DMS 273 treated with DMSO at 0.1 percent for 48 hours (cell line): ENCODE data around the gene SERPINB1.
"Not testable (repeated sequence)": the region's sequence is repeated elsewhere in the genome, so short reads cannot be mapped to it uniquely, and the experiment has no call there.

Source experiments
- DNase-seq: peaks from one replicate; lab custom pipeline; 2025; lab: John Stamatoyannopoulos, UW

Gene SERPINB1

GRCh38 chr6:2812695-2813094 lies 29.0 kb downstream of the SERPINB1 start:
- no peak for DNase-seq

DNA sequence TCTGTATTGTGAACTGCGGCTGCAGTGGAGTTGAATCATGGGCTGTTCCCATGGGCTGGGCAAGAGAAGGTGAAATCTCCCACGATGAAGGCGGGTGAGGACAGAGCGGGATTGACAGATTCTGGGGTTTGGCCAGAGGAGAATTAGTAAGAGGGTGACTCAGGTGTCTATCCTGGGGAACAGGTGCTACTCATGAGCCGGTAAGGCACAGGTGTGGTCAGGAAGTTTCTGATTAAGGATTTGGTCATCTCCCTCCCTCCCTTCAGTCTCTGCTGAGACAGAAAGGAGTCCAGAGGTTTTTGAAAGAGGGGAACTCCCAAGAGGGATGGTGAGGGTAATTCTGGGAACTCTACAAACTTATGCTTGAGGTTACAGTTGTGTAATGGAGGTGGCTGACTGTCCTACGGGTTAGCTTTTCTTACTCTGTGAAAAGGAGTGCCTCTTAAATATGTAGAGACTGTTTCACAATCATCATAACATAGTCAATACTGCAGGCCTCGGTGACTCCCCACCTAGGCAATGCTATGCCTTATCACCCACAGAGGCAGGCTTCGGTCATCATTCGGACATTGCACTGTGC lies 31.5 kb downstream of the SERPINB1 start:
- no peak for DNase-seq

DNA sequence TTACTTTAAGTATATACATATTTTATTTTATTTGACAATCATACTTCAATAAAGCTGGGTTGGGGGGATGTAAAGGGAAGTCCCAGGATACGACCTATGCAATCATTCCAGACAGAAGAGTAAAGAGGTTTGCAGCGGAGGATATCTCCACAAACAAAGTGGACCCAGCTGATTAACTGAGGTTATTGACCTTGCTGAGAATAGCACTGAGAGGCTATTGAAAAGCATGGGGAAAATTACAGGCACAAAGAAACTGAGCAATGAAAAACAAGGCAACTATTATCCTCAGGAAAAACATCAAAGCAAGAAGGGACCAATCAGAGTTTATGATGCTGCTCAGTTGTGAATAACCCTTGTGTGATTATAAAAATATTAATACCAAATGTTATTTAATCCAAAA lies 32.6 kb downstream of the SERPINB1 start:
- DNase-seq = no peak

DNA sequence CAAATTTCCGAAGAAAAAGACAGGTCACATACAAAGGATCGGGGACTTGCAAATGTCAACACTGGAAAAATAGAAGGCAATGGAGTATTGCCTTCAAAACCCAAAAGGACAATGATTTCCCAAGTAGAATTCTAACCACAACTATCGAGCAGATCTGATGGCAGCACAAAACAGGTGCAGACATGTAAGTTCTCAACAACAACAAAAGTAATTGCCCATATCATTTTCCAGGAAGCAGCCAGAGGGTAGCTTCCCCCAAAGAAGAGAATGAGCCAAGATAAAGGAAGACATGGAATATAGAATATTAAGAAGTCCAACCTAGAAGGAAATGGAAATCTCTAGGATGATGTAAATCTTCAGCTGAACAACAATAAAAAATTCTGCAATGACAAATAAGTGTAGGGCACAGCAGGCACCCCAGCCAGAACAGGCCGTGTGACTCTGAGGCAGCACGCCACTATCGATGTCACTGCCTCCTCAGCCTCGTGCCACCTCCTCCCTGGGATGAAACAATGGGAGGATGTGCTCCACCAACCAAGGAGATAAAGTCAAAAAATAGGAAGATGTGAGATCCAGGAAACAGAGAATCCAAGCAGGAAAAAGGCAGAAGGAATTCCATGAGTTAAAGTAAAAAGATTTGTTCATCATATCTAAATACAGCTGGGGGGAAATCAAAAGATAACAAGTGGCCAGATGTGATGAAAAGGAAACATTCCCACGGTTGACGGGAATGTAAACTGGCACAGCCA lies 34.1 kb downstream of the SERPINB1 start:
- DNase-seq = no peak

- DNase-seq = no peak
These were observed 35.0 kb downstream of the SERPINB1 start for GRCh38 chr6:2806644-2807043.

- DNase-seq = no peak
These were observed 36.6 kb downstream of the SERPINB1 start for GRCh38 chr6:2805031-2805430.

DNA sequence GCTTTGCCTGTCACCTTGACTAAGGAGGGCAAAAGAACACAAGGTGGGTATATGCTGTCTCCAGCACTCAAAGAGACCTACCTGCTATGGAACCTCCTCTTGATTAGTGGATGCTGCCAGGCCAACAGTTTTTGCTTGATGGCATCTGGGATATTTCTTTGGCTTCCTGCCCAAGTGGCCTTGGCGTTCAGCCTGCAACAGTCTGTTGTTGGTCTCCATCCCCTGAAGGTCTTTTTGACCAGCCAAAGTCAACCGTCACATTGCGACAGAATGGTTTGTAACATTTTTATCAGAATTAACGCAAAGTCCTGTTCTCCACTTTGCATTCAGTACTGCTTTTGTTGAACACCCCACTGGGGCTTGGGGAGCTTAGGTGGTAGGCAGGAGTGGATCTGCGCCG lies 37.1 kb downstream of the SERPINB1 start:
- no peak for DNase-seq

DNA sequence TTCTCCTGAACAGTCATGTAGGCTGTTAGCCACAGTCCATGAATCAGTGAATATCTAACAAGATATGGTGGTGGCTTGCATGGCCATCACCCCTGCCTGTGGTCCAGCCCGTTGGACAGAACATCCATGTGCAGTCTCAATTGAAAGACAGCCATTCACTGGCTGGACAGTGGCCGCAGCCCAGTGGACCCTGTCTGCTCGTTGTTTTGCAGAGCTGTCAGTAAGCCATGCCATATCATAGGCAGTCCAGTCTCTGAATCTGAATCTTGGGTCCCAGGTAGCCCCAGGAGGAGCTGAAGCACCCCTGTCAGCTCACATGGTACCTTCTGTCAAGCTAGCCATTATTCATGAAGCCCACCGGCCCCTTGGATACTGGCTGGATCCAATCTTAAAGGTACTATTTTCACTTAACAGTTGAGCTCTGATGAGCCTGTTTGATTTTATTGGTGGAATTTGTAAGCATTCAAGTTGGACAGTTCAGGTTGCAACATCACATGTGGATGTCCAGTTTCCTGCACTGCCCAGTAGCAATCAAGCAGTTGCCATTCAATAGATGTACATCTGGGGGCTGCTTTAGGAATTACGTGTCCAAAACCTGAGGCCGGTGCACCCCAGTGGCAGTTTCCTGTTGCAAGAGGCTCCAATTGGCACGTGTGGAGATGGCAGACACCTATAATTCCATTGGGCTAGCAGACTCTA lies 37.8 kb downstream of the SERPINB1 start:
- no peak for DNase-seq

- no peak for DNase-seq
These were observed 39.1 kb downstream of the SERPINB1 start for GRCh38 chr6:2802521-2803060.

DNA sequence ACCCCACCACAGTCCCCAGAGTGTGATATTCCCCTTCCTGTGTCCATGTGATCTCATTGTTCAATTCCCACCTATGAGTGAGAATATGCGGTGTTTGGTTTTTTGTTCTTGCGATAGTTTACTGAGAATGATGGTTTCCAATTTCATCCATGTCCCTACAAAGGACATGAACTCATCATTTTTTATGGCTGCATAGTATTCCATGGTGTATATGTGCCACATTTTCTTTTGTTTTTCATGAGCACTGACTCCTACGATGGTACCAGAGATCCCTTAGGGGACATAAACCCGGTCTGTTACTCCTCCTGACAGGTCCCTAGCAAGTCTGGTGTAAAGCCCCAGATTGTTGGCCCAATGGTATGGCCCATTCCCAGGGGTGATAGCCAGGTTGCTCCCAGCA lies 40.0 kb downstream of the SERPINB1 start:
- DNase-seq = not testable (repeated sequence)

- no peak for DNase-seq
These were observed 40.9 kb downstream of the SERPINB1 start for GRCh38 chr6:2800552-2801316.

GRCh38 chr6:2799936-2800527 lies 41.6 kb downstream of the SERPINB1 start:
- DNase-seq = no peak

DNA sequence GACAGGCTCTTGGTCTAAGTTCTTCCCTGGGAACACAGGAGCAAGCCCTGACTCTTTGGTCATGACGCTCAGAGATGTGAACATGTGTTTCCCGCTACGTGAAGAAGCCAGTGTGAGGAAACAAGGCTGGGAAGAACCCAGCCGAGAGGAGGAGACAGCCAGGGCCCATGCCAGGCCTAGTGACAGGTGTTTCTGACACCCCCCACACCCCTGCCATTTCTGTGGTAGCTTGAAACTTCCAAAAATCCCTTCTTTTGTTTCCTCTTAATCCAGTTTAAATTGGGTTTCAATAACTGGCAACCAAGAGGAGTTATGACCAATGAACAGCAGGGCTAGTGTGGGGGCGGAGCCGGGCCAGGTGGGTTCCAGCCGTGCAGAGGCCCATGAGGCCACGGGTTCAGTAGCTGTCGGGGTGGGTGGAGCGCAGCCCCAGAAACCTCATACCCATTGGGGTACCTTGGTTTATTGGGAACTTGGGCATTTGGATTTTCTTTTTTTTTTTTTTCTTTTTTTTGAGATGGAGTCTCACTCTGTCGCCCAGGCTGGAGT lies 43.0 kb downstream of the SERPINB1 start:
- DNase-seq = no peak

- no peak for DNase-seq
These were observed 44.1 kb downstream of the SERPINB1 start for GRCh38 chr6:2797564-2798031.

GRCh38 chr6:2796861-2797260 lies 44.8 kb downstream of the SERPINB1 start:
- DNase-seq = no peak

GRCh38 chr6:2795956-2796355 lies 45.7 kb downstream of the SERPINB1 start:
- DNase-seq = no peak

DNA sequence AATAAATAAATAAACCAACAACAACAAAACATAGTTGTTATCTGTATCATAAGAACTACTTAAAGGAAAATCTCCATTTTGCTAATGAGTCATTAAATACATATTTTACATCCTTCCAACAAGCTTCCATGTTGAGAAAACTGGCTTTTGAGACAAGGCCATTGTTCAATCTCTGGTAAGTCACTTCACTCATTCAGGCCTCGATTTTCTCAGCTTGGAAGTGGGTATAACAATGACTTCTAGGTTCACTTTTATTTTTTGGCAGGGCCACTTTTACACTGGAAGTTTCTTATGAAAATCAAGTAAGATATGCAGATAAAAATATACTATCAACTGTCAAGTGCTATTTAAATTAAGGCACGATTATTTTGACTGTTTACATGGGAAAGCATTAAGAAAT lies 46.5 kb downstream of the SERPINB1 start:
- no peak for DNase-seq

- no peak for DNase-seq
These were observed 47.4 kb downstream of the SERPINB1 start for GRCh38 chr6:2794171-2794730.

- DNase-seq = no peak
These were observed 48.0 kb downstream of the SERPINB1 start for GRCh38 chr6:2793534-2794151.

DNA sequence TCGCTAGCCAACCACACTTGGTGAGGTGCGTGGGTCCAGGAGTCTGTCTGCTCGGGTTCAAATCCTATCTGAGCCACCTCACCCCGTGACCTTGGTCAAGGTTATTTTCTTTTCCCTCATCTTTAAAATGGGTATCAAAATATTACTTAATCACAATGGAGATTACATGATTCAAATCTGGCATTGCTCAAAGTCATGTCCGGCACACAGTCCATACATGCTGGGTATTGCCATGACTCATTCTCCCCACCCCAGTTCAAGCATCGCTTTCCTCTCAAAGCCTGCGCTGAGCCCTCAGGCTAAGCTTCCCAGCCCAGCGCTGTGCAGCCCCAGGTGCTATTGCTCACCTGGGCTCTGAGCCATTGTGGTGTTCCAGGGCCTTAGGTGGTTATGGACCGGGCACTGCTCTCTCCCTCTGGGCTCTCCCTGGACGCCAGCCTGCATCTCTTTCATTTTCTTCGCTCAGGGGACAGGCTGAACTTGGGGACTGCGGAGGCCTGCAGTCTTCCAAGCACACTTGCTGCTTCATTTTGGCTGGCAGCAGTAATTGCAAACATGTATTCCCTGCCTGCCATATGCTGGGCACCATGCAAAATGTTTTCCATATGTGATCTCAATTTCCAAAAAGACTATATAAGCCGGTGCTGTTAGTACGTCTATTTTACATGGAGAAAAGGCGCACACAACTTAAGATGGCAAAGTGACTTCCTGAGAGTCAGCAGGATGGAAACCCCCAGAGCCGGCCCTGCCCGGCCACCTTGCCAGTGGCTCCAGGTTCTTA lies 49.1 kb downstream of the SERPINB1 start:
- DNase-seq = no peak
